Kidney glomerular epithelial cell (primary cell): Measurements from ENCODE around the gene PRMT1.

Experiments used
- DNase-seq: peaks from one replicate; lab custom pipeline; 2025; lab: John Stamatoyannopoulos, UW

The PRMT1 gene

GRCh38 chr19:49672131-49672919 lies 4.7 kb upstream of the PRMT1 start:
- DNase-seq: peak; percentile 48

GRCh38 chr19:49676136-49676783 lies 811 bp upstream of the PRMT1 start:
- peak; percentile 96 for DNase-seq

- peak; percentile 100 for DNase-seq
Measured at GRCh38 chr19:49676784-49677230, 264 bp upstream of the PRMT1 start.

DNA sequence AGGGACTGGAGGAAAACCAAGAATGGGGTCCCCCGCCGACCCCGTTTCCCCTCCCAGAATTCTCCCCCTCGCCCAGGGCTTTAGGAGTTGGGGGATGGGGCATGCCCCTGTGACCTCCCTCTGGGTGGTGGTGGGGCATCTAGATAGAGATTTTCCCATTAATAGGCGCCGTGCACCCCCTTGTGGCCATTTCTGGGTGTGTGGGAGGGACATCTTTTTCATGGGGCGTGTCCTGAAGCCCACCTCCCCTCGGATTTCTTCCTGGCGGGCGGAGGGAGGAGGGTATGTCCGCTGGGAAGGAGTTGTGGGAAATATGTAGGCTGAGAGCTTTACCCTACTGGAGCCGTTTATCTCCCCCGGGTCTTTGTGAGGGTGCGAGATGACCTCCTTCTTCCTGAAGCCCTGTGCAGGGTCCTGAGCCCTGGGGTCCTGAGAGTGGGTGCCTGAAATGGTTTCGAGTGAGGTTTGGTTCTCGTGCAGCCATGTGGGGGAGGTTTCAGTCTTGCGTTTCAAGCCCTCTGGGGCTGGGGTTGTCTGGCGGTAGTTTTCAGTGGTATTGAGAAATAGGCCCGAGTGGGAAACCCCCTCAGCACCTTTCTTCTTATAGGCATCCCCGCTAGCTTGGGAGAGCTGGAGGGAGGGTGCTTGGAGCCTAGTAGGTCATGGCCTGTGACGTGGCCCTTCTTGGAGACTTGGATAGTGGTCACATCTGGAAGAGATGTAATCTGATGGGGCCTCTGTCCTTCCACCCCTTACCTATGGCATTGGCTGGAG lies 1.0 kb downstream of the PRMT1 start:
- peak; percentile 46 for DNase-seq

DNA sequence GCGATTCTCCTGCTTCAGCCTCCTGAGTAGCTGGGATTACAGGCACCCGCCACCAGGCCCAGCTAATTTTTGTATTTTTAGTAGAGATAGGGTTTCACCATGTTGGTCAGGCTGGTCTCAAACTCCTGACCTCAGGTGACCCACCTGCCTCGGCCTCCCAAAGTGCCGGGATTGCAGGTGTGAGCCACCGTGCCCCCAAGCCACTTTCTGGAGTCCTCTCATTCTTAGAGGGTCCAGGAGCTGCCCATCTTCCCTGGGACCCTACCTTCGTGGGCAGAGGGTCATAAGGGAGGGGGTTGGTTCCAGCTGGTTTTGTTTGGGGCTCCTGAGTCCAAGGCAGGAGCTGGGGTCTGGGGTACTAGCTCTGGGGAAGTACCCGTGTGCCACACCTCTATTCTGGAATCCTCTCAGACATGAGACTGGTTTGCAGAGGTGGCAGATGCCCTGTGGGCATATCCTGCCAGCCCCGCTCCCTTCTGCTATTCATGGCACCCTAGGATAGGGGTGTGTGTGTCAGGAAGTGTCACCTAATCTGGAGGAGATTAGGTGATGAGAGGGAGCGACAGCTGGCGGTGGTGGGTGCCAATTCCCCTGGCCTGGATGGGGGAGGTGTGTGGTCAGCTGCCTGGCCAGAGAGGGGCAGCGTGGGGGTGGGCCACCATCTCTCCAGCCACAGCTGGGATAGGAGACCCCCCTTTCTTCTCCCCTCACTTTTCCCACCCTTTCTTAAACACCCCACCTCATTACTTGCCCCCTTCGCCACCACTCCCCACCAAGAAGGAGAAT lies 2.1 kb downstream of the PRMT1 start:
- DNase-seq: no peak

DNA sequence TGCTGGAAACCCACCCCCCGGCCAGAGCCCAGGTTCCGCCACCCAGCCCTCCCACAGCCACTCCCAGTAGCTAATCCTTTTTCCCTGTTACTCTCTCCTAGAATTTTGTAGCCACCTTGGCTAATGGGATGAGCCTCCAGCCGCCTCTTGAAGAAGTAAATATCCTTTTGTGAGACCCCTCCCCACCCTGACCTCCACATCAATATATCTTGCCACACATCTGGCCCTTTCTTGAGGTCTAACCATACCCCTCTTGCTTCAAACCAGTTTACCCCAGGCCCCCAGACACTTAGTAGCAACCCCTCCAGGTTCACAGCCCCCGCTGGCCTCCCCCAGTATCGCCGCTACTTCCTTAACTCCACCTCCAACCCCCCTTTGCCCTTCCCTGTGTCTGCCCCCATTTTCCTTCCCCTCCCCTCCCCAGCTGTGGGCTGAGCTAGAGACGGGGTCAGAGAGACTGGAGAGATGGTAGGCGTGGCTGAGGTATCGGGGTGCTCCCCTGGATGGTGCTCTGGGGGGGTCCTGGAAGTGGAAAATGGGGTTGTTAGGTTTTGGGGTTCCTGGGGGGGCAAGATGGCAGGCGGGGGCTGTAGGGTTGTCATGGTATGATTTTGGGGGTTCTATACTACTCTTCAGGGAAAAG lies 2.8 kb downstream of the PRMT1 start:
- DNase-seq: no peak

DNA sequence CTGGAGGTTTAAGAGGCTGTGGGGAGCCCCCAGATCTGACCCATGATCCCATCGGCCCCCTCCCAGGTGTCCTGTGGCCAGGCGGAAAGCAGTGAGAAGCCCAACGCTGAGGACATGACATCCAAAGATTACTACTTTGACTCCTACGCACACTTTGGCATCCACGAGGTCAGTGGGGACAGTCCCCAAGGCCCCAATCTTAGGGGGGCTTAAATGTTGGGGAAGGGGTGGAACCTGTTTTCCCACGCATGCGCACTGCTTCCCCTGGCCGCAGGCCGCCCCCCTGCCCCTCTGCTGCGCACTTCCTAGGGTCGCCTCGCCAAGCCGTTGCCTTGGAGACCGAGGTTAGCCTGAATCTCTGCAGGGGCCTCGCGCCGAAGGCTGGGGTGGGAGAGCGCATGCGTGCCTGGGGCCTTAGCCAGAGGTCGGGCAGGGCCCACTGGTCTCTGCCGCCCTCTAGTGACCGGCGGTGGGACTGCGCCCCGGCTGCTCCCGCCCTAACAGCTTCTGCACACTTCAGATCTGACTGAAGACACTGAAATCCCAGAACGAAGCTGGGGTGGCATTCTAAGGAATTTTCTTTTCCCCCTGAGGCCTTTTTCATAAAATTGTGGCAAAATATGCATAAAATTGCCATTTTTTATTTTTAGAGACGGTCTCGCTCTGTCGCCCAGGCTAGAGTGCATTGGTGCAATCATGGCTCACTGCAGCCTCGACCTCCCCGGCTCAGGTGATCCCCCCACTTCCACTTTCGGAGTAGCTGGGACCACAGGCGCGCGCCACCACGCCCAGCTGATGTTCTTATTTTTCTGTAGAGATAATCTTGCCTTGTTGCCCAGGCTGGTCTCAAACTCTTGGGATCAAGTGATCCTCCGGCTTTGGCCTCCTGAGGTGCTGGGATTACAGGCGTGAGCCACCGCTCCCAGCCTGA lies 3.6 kb downstream of the PRMT1 start:
- peak; percentile 81 for DNase-seq

GRCh38 chr19:49681830-49682229 lies 4.8 kb downstream of the PRMT1 start:
- no peak for DNase-seq

DNA sequence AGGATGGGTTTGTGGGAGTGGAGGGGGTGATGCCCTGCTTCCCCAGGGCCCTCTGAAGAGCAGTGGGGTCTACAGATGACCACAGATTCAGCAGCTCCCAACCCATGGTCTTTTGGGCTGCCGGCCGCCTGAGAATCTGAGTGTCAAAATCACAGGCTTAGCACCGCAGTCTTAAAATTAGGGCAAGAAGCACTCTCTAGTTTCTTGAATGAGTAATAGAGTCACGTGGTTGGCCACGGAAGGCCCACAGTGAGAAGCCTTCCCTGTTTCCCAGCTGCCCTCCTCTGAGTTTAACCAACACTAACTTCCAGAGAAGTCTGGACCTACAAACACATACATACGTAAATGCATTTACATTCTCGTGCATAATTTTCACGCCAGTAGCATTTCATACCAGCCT lies 5.2 kb downstream of the PRMT1 start:
- no peak for DNase-seq

GRCh38 chr19:49683814-49684250 lies 6.8 kb downstream of the PRMT1 start:
- DNase-seq: no peak

- DNase-seq: no peak
Measured at GRCh38 chr19:49684251-49684982, 7.3 kb downstream of the PRMT1 start.

- no peak for DNase-seq
Measured at GRCh38 chr19:49684983-49685553, 8.0 kb downstream of the PRMT1 start.

GRCh38 chr19:49685845-49686332 lies 8.8 kb downstream of the PRMT1 start:
- no peak for DNase-seq

- DNase-seq: no peak
Measured at GRCh38 chr19:49686503-49687088, 9.5 kb downstream of the PRMT1 start.

DNA sequence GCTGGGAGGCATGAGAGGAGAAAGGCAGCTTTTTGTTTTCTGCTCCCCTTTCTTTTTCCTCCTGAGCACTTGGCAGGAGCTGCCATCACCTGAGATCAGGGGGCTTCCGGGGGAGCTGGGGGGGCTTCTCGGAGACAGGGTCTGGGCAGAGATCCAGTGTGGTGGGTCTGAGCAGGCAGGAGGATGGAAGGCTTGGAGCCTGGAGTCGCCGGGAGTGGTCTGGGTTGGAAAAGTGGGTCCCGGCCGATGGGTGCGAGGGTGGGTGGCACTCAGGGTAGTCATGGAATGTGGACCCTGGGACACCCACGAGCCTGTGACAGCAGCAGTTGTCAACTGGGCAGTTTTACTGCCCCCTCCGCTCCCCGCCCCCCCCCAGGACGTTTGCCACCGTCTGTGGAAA lies 10.1 kb downstream of the PRMT1 start:
- DNase-seq: no peak

DNA sequence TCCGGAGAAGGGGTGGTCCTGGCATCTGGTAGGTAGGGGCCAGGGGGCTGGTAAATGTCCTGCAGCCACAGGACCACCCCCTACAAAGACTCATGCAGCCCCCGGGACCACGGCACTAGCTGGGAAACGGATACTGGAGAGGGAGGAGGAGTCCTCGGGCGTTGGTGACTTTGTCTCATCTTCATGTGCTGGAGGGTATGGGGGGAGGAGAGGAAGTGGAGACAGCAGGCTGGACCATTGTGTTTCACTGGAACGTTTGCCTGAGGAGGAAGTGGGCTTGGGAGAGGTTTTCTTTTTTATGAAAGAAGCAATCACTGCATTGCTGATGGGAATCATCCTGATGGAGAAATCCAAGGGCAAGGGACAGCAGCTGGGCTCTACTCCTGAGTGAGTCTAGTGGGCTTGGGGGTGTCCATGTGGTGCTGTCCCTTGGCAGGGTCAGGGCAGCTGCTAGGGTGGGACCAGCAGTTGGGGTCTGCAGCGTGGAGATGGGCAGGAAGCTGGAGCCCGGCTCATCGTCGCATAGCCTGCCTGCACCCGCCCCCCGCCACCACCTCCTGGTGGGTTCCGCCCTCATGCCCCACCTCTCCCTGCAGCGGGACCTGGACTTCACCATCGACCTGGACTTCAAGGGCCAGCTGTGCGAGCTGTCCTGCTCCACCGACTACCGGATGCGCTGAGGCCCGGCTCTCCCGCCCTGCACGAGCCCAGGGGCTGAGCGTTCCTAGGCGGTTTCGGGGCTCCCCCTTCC lies 10.7 kb downstream of the PRMT1 start:
- no peak for DNase-seq

DNA sequence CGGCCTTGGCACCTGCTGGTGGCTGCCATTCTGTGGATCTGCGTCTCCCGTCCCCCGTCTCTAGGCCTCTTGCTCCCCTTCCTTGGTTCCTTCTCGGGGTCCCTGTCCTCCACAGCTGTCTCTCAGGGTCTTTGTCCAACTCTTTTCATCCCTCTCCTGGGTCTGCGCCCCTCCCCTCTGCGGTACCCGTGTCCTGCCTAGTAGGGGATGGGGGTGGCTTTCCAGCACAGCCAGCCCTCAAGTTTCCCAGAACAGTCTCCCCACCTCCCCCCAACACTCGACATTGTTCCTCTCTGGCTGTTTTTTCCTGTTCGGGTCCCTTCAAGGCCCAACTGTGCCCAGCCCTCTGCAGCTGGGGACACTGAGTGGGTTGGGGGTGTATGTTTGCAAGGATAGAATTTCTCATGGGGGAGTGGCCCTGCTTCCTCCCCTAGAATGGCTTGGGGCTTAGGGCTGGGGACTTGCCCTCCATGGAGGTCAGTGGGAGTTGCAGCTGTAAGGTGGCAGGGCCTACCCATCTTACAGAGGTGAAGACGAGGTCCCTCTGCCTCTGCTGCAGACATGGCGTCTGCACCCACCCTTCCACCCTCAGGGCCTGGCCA lies 11.6 kb downstream of the PRMT1 start:
- DNase-seq: no peak
